ENCODE measurements around the gene FUNDC2.
A peak's percentile ranks its signal among the peaks of the same experiment; 100 is the strongest.

FUNDC2 gene

DNA sequence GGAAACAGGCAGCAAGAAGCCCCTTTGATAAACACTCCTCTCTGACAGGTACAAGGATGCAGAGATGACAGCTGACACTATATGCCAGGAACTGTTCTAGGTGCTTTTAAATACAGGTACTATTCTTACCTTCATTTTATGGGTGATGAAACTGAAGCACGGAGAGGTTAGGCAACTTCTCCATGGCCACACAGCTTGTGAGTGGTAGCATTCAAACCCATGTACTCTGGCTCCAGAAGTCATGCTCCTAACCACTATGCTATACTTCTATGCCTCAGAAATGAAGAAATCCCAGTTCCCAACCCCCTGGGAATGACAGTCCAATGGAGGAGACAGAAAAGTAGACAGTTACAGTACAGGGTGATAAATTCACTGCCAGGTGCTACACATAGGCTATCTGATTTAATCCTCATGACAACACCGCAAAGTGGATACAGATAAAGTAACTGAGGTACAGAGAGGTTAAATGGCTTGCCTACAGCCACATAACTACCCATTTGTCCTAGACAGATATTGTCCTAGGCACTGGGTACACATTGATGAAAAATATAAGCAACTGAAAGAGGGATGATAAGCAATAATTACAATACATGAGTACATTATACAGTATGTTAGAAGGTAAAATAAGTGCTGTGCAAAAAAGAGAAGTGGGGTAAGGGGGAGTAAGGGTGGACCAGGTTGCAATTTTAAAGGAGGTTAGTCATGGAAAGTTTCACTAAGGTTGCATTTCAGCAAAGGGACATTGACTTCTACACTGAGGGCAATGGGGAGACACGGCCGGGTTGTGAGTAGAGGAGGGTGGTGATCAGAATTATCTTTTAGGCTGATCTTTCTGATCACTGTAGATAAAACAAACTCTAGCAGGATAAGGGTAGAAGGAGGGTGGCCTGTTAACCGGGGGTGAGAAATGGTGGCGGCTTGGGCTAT lies 2.5 kb upstream of the FUNDC2 start:
- H3K9me3 ChIP-seq (ENCODE audit: control insufficient read depth, low read length) = no peaks in the 10 kb centered on the region
- 90% methylated on average over 4 of the region's 6 CpGs for WGBS
- no peak overlapping the region for H3K4me3 ChIP-seq (ENCODE audit: insufficient read depth in 1 of 2, low read depth in 1 of 2, low read length in 2 of 2)
- H3K4me1 ChIP-seq (ENCODE audit: control insufficient read depth, insufficient read depth, low read depth, low read length) = no peaks in the 10 kb centered on the region
- no peak overlapping the region for H4K91ac ChIP-seq (ENCODE audit: low read length)
- no peak overlapping the region for H4K8ac ChIP-seq (ENCODE audit: low read length)
- H3K27ac ChIP-seq (ENCODE audit: low read length, poor library complexity, severe bottlenecking) = no peak overlapping the region
- no peak overlapping the region for H3K9ac ChIP-seq (ENCODE audit: low read length)
- no peaks in the 10 kb centered on the region for H3K36me3 ChIP-seq (ENCODE audit: control insufficient read depth in 1 of 2, insufficient read depth in 2 of 2, low read depth in 1 of 2, low read length in 2 of 2)
- no peak overlapping the region for H3K23ac ChIP-seq (ENCODE audit: low read length in 2 of 2)
- no peak overlapping the region for H3K14ac ChIP-seq (ENCODE audit: low read length in 2 of 2)
- no peak overlapping the region for H3K4me2 ChIP-seq (ENCODE audit: low read length, poor library complexity, severe bottlenecking)
- no peak overlapping the region for H2BK5ac ChIP-seq (ENCODE audit: low read depth, low read length, poor library complexity, severe bottlenecking)
- H2BK15ac ChIP-seq (ENCODE audit: low read depth, poor library complexity, severe bottlenecking) = no peak overlapping the region
- no peak overlapping the region for H3K18ac ChIP-seq (ENCODE audit: low read depth in 1 of 2, low read length in 2 of 2)
- H2AFZ ChIP-seq (ENCODE audit: low read depth, low read length) = no peak overlapping the region
- no peak overlapping the region for H2BK12ac ChIP-seq (ENCODE audit: low read length in 2 of 2)
- no peak for DNase-seq
- no peaks in the 10 kb centered on the region for H3K27me3 ChIP-seq (ENCODE audit: control insufficient read depth in 1 of 2, insufficient read depth in 1 of 2, low read length in 2 of 2)
- no peak overlapping the region for H2AK5ac ChIP-seq (ENCODE audit: low read length, severe bottlenecking)
- H3K4ac ChIP-seq (ENCODE audit: low read depth in 1 of 2, low read length in 2 of 2) = no peak overlapping the region
- H3K79me1 ChIP-seq (replicated peaks; ENCODE audit: low read length, poor library complexity, severe bottlenecking) = no peaks in the 10 kb centered on the region
- H2BK120ac ChIP-seq (ENCODE audit: low read depth, low read length) = no peak overlapping the region

DNA sequence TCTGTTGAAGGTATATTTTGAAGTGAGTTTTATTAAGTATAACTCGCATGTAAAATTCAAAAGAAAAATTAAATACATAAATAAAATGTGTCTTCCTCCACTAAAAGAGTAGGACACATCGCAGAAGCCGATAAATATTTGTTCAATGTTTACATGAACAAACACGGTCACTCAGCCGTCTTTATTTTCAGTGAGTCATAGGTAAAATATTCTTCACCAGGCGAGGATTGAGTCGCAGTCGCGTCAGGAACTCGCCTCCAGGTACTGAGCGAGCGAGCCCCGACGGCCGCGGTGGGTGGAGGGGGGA lies 271 bp upstream of the FUNDC2 start:
- H2AK5ac ChIP-seq (ENCODE audit: low read length, severe bottlenecking) = no peak overlapping the region
- no peaks in the 10 kb centered on the region for H3K9me3 ChIP-seq (ENCODE audit: control insufficient read depth, low read length)
- H3K4me3 ChIP-seq (ENCODE audit: insufficient read depth in 1 of 2, low read depth in 1 of 2, low read length in 2 of 2) = peak overlapping the region; percentile 72 to 80
- no peak overlapping the region for H3K4ac ChIP-seq (ENCODE audit: low read depth in 1 of 2, low read length in 2 of 2)
- H3K79me1 ChIP-seq (replicated peaks; ENCODE audit: low read length, poor library complexity, severe bottlenecking) = no peaks in the 10 kb centered on the region
- H3K27ac ChIP-seq (ENCODE audit: low read length, poor library complexity, severe bottlenecking) = peak overlapping the region; percentile 64
- H3K18ac ChIP-seq (ENCODE audit: low read depth in 1 of 2, low read length in 2 of 2) = no peak overlapping the region
- no peaks in the 10 kb centered on the region for H3K27me3 ChIP-seq (ENCODE audit: control insufficient read depth in 1 of 2, insufficient read depth in 1 of 2, low read length in 2 of 2)
- H2BK15ac ChIP-seq (ENCODE audit: low read depth, poor library complexity, severe bottlenecking) = no peak overlapping the region
- H3K4me1 ChIP-seq (ENCODE audit: control insufficient read depth, insufficient read depth, low read depth, low read length) = no peaks in the 10 kb centered on the region
- no peak overlapping the region for H3K23ac ChIP-seq (ENCODE audit: low read length in 2 of 2)
- no peak for DNase-seq
- H3K4me2 ChIP-seq (ENCODE audit: low read length, poor library complexity, severe bottlenecking) = no peak overlapping the region
- 2% methylated on average over 8 of the region's 16 CpGs for WGBS
- no peak overlapping the region for H4K91ac ChIP-seq (ENCODE audit: low read length)
- H2BK5ac ChIP-seq (ENCODE audit: low read depth, low read length, poor library complexity, severe bottlenecking) = no peak overlapping the region
- no peak overlapping the region for H4K8ac ChIP-seq (ENCODE audit: low read length)
- no peak overlapping the region for H3K14ac ChIP-seq (ENCODE audit: low read length in 2 of 2)
- peak overlapping the region; percentile 94 for H3K9ac ChIP-seq (ENCODE audit: low read length)
- no peak overlapping the region for H2AFZ ChIP-seq (ENCODE audit: low read depth, low read length)
- no peak overlapping the region for H2BK12ac ChIP-seq (ENCODE audit: low read length in 2 of 2)
- no peak overlapping the region for H2BK120ac ChIP-seq (ENCODE audit: low read depth, low read length)
- no peaks in the 10 kb centered on the region for H3K36me3 ChIP-seq (ENCODE audit: control insufficient read depth in 1 of 2, insufficient read depth in 2 of 2, low read depth in 1 of 2, low read length in 2 of 2)

DNA sequence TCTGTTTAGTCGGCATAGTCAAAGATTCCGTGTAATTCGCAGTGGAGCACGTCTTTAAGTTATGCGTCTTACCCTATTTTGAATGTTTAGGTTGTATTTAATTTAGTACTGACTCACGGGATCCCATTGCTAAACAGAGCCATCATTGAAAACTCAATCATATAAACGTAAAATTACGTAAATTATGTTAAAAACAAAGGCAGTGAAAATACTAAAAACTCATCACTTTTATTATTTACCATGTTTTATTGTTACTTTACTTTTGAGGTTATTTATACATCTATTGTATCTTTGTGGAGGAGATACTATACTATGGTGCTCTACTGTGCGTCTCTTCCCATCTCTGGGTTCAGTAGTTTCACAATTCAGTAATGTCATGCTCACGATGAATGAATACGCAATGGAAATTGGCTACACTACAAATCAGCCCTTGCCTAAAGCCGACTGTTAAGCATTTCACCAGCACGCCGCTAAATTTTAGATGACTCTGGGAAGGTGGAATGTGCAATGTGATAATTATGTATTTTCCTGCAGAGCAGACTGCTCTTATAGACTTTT lies 944 bp downstream of the FUNDC2 start:
- H3K27ac ChIP-seq (ENCODE audit: low read length, poor library complexity, severe bottlenecking) = peak overlapping the region; percentile 84
- H2BK5ac ChIP-seq (ENCODE audit: low read depth, low read length, poor library complexity, severe bottlenecking) = no peak overlapping the region
- H3K18ac ChIP-seq (ENCODE audit: low read depth in 1 of 2, low read length in 2 of 2) = peak overlapping the region; percentile 52 to 54
- peak overlapping the region in 1 of 2 experiments; percentile 48 for H3K14ac ChIP-seq (ENCODE audit: low read length in 2 of 2)
- peak overlapping the region; percentile 47 for H3K4me2 ChIP-seq (ENCODE audit: low read length, poor library complexity, severe bottlenecking)
- no peak overlapping the region for H4K8ac ChIP-seq (ENCODE audit: low read length)
- peak overlapping the region; percentile 94 for H3K9ac ChIP-seq (ENCODE audit: low read length)
- no peaks in the 10 kb centered on the region for H3K4me1 ChIP-seq (ENCODE audit: control insufficient read depth, insufficient read depth, low read depth, low read length)
- DNase-seq = peak; percentile 88
- no peak overlapping the region for H3K23ac ChIP-seq (ENCODE audit: low read length in 2 of 2)
- 2% methylated on average over 7 of the region's 14 CpGs for WGBS
- no peak overlapping the region for H2BK120ac ChIP-seq (ENCODE audit: low read depth, low read length)
- no peak overlapping the region for H2BK12ac ChIP-seq (ENCODE audit: low read length in 2 of 2)
- H2BK15ac ChIP-seq (ENCODE audit: low read depth, poor library complexity, severe bottlenecking) = no peak overlapping the region
- no peak overlapping the region for H2AFZ ChIP-seq (ENCODE audit: low read depth, low read length)
- H3K4me3 ChIP-seq (ENCODE audit: insufficient read depth in 1 of 2, low read depth in 1 of 2, low read length in 2 of 2) = peak overlapping the region; percentile 72 to 80
- H3K36me3 ChIP-seq (ENCODE audit: control insufficient read depth in 1 of 2, insufficient read depth in 2 of 2, low read depth in 1 of 2, low read length in 2 of 2) = no peaks in the 10 kb centered on the region
- no peaks in the 10 kb centered on the region for H3K9me3 ChIP-seq (ENCODE audit: control insufficient read depth, low read length)
- H3K27me3 ChIP-seq (ENCODE audit: control insufficient read depth in 1 of 2, insufficient read depth in 1 of 2, low read length in 2 of 2) = no peaks in the 10 kb centered on the region
- H3K4ac ChIP-seq (ENCODE audit: low read depth in 1 of 2, low read length in 2 of 2) = peak overlapping the region in 1 of 2 experiments; percentile 75
- no peak overlapping the region for H4K91ac ChIP-seq (ENCODE audit: low read length)
- H2AK5ac ChIP-seq (ENCODE audit: low read length, severe bottlenecking) = no peak overlapping the region
- H3K79me1 ChIP-seq (replicated peaks; ENCODE audit: low read length, poor library complexity, severe bottlenecking) = no peaks in the 10 kb centered on the region

DNA sequence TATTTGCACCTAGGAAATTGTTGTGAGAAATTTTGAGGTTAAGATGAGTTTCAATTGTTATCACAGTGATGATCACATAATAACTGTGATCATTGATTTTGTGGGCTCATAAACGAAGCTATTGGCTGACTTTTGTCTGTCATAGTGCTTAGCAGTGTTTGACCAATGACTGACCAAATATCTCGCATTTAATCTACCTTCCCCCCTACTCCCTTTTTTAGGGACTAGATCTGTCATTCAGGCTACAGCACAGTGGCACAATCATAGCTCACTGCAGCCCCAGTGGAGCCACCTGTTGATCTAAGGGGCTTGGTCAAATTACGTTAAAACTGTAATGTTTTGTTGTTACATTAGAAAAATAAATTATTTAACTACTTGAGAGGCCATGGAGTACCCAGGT lies 1.5 kb downstream of the FUNDC2 start:
- 40% methylated on average over 2 of the region's 3 CpGs for WGBS
- Histone ChIP-seq H3K79me1 (replicated peaks; ENCODE audit: low read length, poor library complexity, severe bottlenecking) (no peaks in the 10 kb centered on the region), H4K91ac (ENCODE audit: low read length) (no peak overlapping the region), H2AK5ac (ENCODE audit: low read length, severe bottlenecking) (no peak overlapping the region), H4K8ac (ENCODE audit: low read length) (no peak overlapping the region), H2BK12ac (ENCODE audit: low read length in 2 of 2) (no peak overlapping the region), H3K9ac (ENCODE audit: low read length) (peak overlapping the region; percentile 94), H3K18ac (ENCODE audit: low read depth in 1 of 2, low read length in 2 of 2) (no peak overlapping the region), H2AFZ (ENCODE audit: low read depth, low read length) (no peak overlapping the region), H3K27ac (ENCODE audit: low read length, poor library complexity, severe bottlenecking) (no peak overlapping the region), H2BK120ac (ENCODE audit: low read depth, low read length) (no peak overlapping the region), H2BK15ac (ENCODE audit: low read depth, poor library complexity, severe bottlenecking) (no peak overlapping the region), H3K36me3 (ENCODE audit: control insufficient read depth in 1 of 2, insufficient read depth in 2 of 2, low read depth in 1 of 2, low read length in 2 of 2) (no peaks in the 10 kb centered on the region), H3K4me2 (ENCODE audit: low read length, poor library complexity, severe bottlenecking) (no peak overlapping the region), H3K14ac (ENCODE audit: low read length in 2 of 2) (no peak overlapping the region), H3K23ac (ENCODE audit: low read length in 2 of 2) (no peak overlapping the region), H3K27me3 (ENCODE audit: control insufficient read depth in 1 of 2, insufficient read depth in 1 of 2, low read length in 2 of 2) (no peaks in the 10 kb centered on the region), H3K4ac (ENCODE audit: low read depth in 1 of 2, low read length in 2 of 2) (no peak overlapping the region), H3K4me1 (ENCODE audit: control insufficient read depth, insufficient read depth, low read depth, low read length) (no peaks in the 10 kb centered on the region), H2BK5ac (ENCODE audit: low read depth, low read length, poor library complexity, severe bottlenecking) (no peak overlapping the region), H3K4me3 (ENCODE audit: insufficient read depth in 1 of 2, low read depth in 1 of 2, low read length in 2 of 2) (peak overlapping the region in 1 of 2 experiments; percentile 80), H3K9me3 (ENCODE audit: control insufficient read depth, low read length) (no peaks in the 10 kb centered on the region)
- DNase-seq = no peak
